Measurements from ENCODE around the gene GRPEL2.

DNA sequence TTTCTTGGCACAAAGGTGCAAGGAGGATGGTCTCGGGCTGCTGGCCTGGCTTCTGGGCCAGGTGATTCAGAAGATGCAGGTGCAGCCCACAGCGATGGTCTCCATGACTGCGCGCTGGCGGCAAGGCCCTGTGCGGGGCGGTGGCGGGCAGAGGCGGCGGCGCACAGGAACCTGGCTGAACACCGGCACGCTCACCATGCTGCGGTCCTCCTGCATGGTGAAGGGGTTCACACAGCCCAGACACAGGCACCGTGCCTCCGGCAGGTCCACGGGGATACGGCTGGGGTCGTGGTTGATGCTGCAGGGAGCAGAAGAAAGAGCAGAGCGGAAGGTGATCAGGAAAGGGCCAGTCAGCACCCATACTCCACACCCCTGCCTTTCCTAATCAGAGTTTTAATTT, 29.0 kb downstream of the GRPEL2 start:
- TF ChIP-seq, protein P1, sequence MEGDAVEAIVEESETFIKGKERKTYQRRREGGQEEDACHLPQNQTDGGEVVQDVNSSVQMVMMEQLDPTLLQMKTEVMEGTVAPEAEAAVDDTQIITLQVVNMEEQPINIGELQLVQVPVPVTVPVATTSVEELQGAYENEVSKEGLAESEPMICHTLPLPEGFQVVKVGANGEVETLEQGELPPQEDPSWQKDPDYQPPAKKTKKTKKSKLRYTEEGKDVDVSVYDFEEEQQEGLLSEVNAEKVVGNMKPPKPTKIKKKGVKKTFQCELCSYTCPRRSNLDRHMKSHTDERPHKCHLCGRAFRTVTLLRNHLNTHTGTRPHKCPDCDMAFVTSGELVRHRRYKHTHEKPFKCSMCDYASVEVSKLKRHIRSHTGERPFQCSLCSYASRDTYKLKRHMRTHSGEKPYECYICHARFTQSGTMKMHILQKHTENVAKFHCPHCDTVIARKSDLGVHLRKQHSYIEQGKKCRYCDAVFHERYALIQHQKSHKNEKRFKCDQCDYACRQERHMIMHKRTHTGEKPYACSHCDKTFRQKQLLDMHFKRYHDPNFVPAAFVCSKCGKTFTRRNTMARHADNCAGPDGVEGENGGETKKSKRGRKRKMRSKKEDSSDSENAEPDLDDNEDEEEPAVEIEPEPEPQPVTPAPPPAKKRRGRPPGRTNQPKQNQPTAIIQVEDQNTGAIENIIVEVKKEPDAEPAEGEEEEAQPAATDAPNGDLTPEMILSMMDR (IDR thresholded peaks at IDR 0.05), result no peak
- TF ChIP-seq POLR2A (IDR thresholded peaks at IDR 0.05), result no peak
- no peak for TF ChIP-seq POLR2AphosphoS5 (IDR thresholded peaks at IDR 0.05)
- no peak for TF ChIP-seq EP300 (IDR thresholded peaks at IDR 0.05)

Measured in upper lobe of left lung (tissue), 4 donors.